ENCODE measurements around the gene AQP7. TPM values are rescaled to one million over a fixed set of nuclear protein-coding genes. Genes with fewer than 3 reads are reported as not detected.

Gene AQP7
- total and polyA plus RNA-seq, 8 donors = 1.5 to 8.3 (median 3.3) TPM

GRCh38 chr9:33381231-33381791 is 21.1 kb downstream of the AQP7 start:
- Histone ChIP-seq H3K27ac (no peak overlapping the region), H3K27me3 (no peaks in the 10 kb centered on the region), H3K9me3 (no peaks in the 10 kb centered on the region), H3K4me3 (no peak overlapping the region), H3K4me1 (peaks cover 0 to under 1% of the 10 kb centered on the region in 2 donors), H3K36me3 (no peaks in the 10 kb centered on the region)
- ATAC-seq (no peak), DNase-seq (no peak)
- no peak for TF ChIP-seq CTCF (IDR thresholded peaks at IDR 0.05)
- intact Hi-C loops (cut with DNase I) = no loop called here

GRCh38 chr9:33380390-33381094 is 21.8 kb downstream of the AQP7 start:
- H3K36me3 ChIP-seq = no peaks in the 10 kb centered on the region
- ATAC-seq (no peak), DNase-seq (no peak)
- no peak overlapping the region for H3K4me3 ChIP-seq
- H3K27me3 ChIP-seq = no peaks in the 10 kb centered on the region
- H3K9me3 ChIP-seq = no peaks in the 10 kb centered on the region
- no peak for TF ChIP-seq CTCF (IDR thresholded peaks at IDR 0.05)
- intact Hi-C loops (cut with DNase I) = no loop called here
- peaks cover 0 to 7% of the 10 kb centered on the region in 2 donors for H3K4me1 ChIP-seq
- H3K27ac ChIP-seq = no peak overlapping the region

GRCh38 chr9:33379666-33380389 is 22.5 kb downstream of the AQP7 start:
- no peaks in the 10 kb centered on the region for H3K27me3 ChIP-seq
- TF ChIP-seq CTCF (IDR thresholded peaks at IDR 0.05) = no peak
- H3K4me3 ChIP-seq = no peak overlapping the region
- no peak for ATAC-seq
- intact Hi-C loops (cut with DNase I) = loop anchor here in 1 of 2 donors (10.0 kb wide), 1 partner anchor 75 kb away; no protein-coding TSS in a partner anchor
- H3K9me3 ChIP-seq = no peaks in the 10 kb centered on the region
- peaks cover 0 to 14% of the 10 kb centered on the region in 2 donors for H3K4me1 ChIP-seq
- no peak for DNase-seq
- H3K27ac ChIP-seq = no peak overlapping the region
- H3K36me3 ChIP-seq = no peaks in the 10 kb centered on the region

DNA sequence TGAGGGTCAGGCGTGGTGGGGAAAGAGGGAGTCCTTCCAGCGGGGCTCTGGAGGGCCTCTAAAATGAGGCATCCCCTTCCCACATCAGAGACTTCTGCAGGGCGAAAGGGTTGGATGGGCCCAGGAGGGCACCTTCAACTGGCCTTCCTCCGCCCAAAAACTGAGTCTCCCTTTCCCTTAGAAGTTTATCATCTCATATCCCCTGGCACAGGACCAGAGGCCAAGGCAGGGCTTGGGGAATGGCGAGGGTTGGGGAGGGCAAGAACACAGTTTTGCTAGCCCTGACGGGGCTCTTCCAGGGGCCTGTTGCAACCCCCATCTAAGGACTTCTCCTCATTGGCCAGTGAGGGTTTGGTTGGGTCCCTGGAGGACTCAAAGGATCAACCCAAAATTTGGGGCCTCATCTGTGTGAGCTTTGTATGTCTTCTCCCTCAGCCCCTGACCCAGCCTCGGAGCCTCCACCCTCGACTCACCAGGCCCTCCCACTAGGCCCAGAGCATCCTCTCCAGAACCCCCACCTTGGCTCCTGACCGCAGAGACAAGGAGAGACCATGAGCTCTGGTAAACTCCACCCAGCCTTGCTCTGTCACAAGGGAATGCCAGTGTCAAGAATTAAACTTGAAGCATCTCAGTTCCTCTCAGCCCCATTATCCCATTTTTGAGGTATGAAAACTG is 24.1 kb downstream of the AQP7 start:
- Histone ChIP-seq H3K4me3 (no peak overlapping the region), H3K9me3 (no peaks in the 10 kb centered on the region), H3K4me1 (peaks cover 0 to 18% of the 10 kb centered on the region in 2 donors), H3K36me3 (peaks cover 0 to 3% of the 10 kb centered on the region in 2 donors), H3K27me3 (no peaks in the 10 kb centered on the region), H3K27ac (no peak overlapping the region)
- DNase-seq (no peak), ATAC-seq (no peak)
- TF ChIP-seq CTCF (IDR thresholded peaks at IDR 0.05) = no peak
- intact Hi-C loops (cut with DNase I) = loop anchor here in 1 of 2 donors (10.0 kb wide), 1 partner anchor 77 kb away; no protein-coding TSS in a partner anchor
